Neural progenitor cell (in vitro differentiated cells): ENCODE measurements around the gene CYGB.

Experiments used
- EZH2 ChIP-seq: fragments of 200-600 bp; sonication (generic); IDR thresholded peaks from 2 replicates; pipeline ENCODE4 v1.6.1; 2017; ENCODE audit warnings: antibody characterized with exemption, mild to moderate bottlenecking, moderate library complexity
- EZH2phosphoT487 ChIP-seq: fragments of 200-600 bp; sonication (generic); IDR thresholded peaks from 2 replicates; pipeline ENCODE4 v1.6.1; 2017; ENCODE audit warnings: antibody characterized with exemption
- TF ChIP-seq, protein P1 (sequence below): fragments of 200-600 bp; sonication (generic); IDR thresholded peaks from 2 replicates; pipeline ENCODE4 v1.5.1; 2017; ENCODE audit warnings: antibody characterized with exemption, mild to moderate bottlenecking

DNA sequence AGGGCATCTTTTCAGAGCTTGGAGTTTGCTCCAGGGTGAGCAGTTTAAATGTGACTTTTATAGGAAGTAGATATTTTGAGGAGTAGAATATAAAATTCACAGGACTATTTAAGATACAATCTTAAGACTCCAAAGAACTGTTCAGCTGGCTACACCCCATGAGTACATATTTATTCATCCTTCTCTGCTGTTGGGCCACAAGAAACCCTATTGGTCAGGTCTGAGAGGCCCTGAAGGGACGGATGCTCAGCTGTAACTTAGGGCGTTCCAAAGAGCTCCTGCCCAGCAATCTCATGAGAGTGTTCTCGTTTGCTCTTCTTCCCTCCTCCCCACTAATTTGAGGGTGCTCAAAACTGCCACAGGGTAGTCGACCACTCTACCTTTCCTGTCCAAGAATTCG, 40.9 kb upstream of the CYGB start:
- TF ChIP-seq EZH2 (no peak), EZH2phosphoT487 (no peak)
- TF ChIP-seq, protein P1, sequence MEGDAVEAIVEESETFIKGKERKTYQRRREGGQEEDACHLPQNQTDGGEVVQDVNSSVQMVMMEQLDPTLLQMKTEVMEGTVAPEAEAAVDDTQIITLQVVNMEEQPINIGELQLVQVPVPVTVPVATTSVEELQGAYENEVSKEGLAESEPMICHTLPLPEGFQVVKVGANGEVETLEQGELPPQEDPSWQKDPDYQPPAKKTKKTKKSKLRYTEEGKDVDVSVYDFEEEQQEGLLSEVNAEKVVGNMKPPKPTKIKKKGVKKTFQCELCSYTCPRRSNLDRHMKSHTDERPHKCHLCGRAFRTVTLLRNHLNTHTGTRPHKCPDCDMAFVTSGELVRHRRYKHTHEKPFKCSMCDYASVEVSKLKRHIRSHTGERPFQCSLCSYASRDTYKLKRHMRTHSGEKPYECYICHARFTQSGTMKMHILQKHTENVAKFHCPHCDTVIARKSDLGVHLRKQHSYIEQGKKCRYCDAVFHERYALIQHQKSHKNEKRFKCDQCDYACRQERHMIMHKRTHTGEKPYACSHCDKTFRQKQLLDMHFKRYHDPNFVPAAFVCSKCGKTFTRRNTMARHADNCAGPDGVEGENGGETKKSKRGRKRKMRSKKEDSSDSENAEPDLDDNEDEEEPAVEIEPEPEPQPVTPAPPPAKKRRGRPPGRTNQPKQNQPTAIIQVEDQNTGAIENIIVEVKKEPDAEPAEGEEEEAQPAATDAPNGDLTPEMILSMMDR: no peak
